HCT116 (cell line): Measurements from ENCODE around the gene CNTD1.

Experiments
- POLR2AphosphoS5 ChIP-seq: IDR thresholded peaks from 2 replicates; pipeline ENCODE4 v1.6.1; 2011; ENCODE audit warnings: mild to moderate bottlenecking, low read depth, low read length, moderate library complexity
- ZNF274 ChIP-seq: fragments of 200-500 bp; sonication (Bioruptor generic); IDR thresholded peaks from 2 replicates; pipeline ENCODE4 v1.6.1; 2014; ENCODE audit warnings: mild to moderate bottlenecking, low read depth, low read length, inconsistent platforms
- TF ChIP-seq, protein P1 (sequence below), 3 experiments: fragments of 200-600 bp in 1 of 3; sonication (generic) in 1 of 3; IDR thresholded peaks in 2 of 3; conservative IDR thresholded peaks in 1 of 3; 2 replicates each; pipeline ENCODE4 v1.5.1; 2012 to 2017; ENCODE audit warnings: low read depth in 2 of 3, low read length in 2 of 3, antibody characterized with exemption in 1 of 3, borderline replicate concordance in 1 of 3, control low read depth in 1 of 3, mild to moderate bottlenecking in 1 of 3, mixed read lengths in 1 of 3, mixed run types in 1 of 3, moderate library complexity in 1 of 3; ENCODE audit not compliant: insufficient read depth in 1 of 3

- TF ChIP-seq POLR2AphosphoS5 = no peak
- no peak for TF ChIP-seq ZNF274
- TF ChIP-seq, protein P1, sequence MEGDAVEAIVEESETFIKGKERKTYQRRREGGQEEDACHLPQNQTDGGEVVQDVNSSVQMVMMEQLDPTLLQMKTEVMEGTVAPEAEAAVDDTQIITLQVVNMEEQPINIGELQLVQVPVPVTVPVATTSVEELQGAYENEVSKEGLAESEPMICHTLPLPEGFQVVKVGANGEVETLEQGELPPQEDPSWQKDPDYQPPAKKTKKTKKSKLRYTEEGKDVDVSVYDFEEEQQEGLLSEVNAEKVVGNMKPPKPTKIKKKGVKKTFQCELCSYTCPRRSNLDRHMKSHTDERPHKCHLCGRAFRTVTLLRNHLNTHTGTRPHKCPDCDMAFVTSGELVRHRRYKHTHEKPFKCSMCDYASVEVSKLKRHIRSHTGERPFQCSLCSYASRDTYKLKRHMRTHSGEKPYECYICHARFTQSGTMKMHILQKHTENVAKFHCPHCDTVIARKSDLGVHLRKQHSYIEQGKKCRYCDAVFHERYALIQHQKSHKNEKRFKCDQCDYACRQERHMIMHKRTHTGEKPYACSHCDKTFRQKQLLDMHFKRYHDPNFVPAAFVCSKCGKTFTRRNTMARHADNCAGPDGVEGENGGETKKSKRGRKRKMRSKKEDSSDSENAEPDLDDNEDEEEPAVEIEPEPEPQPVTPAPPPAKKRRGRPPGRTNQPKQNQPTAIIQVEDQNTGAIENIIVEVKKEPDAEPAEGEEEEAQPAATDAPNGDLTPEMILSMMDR (IDR thresholded peaks at IDR 0.05 in 2 of 3, conservative IDR thresholded peaks at IDR 0.05 in 1 of 3; ENCODE audit: borderline replicate concordance in 1 of 3, insufficient read depth in 1 of 3, low read depth in 2 of 3, low read length in 2 of 3) = no peak
Observed at GRCh38 chr17:42751628-42752027, 47.0 kb upstream of the CNTD1 start.
